Endometrium (tissue), 2 donors: ENCODE data around the gene JAKMIP3.
A peak's percentile ranks its signal among the peaks of the same experiment; 100 is the strongest.

Experiments
- FAIRE-seq: peaks from 2 replicates; lab custom pipeline; 2012; peaks lifted over from hg19 to GRCh38; lab: Jason Lieb, UNC
- donor health status: control.
- donor health status: control.

Gene JAKMIP3

DNA sequence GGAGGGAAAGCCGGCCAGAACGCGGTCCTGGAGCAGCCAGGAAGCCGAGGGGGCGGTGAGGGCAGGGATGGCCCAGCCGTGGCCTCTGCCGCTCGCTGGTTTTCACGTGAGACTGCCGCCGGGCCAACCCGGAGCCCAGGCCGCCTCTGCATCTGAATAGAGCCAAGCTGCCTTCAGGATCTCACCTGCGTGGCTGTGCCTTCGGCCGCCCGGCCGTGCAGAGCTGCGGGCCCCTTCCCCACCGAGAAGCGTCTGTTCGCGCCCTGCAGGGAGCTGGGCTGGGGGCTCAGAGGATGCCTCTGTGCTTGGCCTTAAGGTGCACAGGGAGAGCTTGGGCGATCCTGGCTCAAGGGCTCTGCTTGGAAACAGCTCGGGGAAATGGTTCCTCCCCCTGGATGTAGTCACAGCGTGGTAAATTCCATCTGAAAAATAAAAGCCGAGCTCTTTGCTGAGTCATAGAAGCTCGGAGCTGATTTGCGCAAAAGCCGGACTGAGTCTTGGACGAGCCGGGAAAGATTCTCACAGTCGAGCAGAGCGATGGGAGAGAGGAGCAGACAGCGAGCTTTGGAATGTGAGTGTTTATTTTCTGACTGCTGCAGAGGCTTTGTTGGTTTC, at the start of gene JAKMIP3:
Gene JAKMIP3, plus strand, starts transcription at position 456 of the 615 bp plus-strand sequence. CDS start 38,863 bp downstream, outside the sequence.
- peak; percentile 63 for FAIRE-seq

DNA sequence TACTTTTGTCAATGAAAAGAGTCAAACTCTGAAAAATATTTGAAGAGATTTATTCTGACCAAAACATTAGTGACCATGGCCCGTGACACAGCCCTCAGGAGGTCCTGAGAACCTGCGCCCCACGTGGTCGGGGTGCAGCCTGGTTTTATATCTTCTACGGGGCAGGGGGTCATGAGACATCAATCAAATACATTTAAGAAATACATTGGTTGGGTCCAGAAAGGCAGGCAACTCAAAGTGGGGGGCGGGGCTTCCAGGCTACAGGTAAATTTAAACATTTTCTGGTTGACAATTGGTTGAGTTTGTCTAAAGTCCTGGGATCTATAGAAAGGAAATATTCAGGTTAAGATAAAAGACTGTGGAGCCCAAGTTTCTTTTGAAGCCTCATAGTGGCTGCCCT, 49.2 kb upstream of the JAKMIP3 start:
- no peak for FAIRE-seq

DNA sequence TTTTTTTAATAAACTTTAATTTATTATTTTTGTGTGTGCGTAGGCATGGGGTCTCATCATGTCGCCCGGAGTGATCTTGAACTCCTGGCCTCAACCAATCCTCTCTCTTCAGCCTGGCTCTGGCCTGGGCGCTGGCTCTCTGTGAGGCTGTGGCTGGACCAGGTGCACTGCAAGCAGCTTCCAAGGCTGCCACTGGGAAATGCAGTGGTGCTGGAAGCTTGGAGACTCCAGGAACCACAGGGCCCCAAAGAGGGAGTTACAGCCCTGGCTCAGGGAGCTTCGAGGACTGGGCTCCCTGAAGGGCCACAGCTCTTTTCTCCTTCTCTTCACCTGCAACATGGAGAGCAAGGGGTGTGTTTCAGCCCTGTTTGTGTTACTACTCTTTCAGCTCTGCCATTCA, 47.3 kb upstream of the JAKMIP3 start:
- no peak for FAIRE-seq

DNA sequence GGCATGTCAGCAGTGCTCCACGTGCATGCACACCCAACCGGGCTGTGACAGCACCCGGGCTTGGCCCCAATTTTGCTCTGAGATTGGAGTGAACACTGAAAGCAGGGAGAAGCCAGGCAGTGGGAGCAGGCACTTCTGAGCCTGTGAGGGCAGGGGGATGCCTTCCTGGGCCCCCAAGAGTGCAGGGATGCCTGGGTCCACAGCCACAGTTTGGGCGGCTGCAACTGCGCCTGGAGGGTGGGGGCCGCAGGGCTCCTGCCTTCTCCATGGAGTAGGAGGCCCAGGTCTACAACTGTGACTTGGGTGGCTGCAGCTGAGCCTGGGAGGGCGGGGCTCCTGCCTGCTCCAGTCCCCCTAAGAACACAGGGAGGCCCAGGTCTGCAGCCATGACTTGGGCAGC, 46.4 kb upstream of the JAKMIP3 start:
- FAIRE-seq, result no peak

DNA sequence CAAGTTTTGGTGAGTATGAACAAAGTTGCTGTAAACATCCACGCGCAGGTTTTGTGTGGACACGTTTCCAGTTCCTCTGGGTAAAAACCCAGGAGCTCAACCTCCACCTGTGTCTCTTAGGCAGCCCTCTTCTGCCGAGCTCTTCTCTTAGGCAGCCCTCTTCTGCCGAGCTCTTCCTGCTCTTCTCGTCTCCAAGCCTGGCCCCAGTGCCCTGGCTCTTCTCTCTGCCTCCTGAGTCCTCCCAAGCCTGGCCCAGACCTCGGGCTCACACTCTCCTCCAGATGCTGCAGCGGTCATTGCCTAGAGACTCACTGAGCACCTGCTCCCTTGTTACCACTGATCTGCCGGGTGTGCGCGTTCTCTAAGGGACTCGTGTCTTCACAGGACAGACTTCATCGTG, 45.3 kb upstream of the JAKMIP3 start:
- FAIRE-seq, result no peak

DNA sequence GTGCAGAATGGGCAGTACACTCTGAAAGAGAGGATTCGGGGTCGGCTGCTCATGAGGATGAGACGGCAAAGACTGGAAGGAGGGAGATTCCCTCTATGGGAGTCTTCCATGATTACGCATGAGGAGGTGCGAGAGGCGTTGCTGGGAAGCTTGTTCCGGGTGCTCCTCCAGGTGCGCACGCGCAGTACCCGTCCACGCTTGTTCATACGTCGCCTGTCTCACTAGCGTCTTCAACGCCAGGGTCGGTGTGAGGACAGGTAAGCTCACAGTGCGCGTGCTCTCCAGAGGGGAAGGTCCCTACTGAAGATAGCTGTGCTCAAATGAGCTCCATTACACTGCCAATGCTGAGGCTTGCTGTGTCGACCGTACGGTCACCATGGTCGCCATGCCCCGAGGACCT, 44.7 kb upstream of the JAKMIP3 start:
- no peak for FAIRE-seq

DNA sequence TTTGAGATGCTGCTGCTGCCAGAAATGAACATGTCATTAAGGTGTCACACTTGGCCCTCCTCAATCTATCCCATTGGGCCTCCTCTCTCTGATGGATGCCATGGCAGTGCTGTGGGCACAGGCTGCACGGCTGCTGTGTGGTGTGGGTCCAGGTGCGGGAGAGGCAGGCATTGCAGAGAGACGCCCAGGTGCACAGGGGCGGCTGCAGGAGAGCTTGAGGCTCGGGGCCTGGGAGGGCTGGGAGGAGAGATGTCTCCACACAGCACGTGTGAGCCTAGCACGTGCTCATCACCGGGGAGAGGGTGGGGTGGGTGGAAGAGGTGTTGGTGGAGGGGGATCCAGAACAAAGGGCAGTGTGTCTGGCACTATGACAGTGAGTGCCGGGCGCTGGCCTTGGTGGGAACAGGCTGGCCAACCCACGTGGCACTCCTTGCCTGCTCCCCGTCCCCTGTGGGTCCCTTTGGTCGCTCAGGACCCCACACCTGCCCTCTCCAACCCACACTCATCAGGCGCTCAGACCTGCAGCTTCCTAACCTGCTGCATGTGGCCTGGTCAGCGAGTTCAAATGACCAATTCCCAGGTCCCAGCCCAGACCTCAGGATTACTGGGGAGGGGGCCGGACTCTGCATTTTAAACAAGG, 44.1 kb upstream of the JAKMIP3 start:
- no peak for FAIRE-seq

DNA sequence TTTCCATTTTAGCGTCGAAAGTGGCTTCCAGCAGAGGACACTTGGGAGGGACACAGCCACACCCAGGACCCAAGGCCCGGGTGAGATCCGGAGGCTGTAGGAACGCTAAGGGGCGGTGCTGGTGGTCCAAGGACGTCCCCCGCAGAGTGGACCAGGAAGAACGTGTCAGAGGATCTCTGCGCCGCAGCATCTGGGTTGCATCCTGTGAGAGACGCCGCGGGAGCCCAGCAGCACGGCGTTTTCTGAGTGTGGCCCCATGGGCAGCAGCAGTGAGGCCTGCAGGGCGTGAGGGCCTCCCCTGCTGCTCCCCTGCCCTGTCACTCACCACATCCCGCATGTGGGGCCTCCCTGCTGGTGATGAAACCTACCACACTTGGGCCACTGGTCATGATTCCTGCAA, 43.5 kb upstream of the JAKMIP3 start:
- FAIRE-seq, result no peak

DNA sequence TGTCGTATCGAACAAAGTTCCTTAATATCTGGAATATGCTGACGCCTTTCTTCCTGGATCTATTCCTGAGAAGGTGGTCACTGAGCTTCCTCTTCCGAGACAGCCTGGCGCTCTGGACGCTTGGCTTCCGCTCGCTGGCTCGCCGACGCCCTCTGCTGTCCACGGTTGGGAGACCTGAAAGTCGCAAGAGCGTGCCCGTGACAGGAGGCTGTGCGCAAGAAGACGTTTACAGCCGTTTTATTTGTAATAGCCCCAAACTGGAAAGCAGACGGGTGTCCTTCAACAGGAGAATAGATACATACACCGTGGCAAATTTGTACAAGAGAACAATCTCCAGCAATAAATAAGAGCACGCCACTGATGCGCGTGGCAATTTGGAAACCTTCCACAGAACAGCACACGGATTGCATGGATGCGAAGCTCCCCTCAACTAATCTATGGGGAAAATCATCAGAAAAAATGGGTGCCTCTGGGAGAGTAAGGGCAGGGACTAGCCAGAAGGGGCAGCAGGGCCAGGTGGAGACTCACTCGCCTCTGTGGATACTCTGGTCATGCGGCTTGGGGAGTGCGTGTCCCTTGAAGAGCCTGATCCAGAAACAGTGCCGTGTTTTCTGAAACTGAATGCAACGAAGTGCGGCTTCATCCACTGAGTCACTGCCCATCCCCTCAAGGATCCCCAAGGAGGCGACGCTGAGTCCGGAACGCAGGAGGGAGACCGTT, 42.5 kb upstream of the JAKMIP3 start:
- FAIRE-seq, result peak; percentile 26

DNA sequence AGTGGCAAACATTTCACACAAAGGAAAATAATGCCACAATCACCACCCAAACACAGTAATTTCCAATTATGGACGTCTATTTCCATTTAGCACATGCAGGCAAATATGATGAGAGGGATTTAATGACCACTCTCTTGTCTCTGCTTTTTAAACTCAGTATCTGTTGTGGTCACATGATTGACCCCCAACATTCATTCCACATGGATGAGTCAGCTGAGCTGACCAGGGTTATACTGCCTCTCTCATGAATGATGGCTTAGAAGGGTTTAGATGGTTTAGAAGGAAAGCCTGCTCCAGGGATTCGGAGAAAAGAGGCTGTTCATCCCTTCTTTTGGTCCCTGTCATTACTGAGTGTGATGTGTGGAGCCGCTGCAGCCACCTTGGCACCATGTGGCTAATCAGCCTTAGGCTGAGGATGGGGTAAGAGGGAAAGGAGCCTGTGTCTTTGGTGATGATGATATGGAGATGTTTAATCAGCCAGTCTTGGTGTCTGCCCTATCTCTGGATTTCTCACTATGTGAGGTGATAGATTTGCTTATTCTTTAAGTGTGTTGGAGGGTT, 38.2 kb upstream of the JAKMIP3 start:
- no peak for FAIRE-seq

DNA sequence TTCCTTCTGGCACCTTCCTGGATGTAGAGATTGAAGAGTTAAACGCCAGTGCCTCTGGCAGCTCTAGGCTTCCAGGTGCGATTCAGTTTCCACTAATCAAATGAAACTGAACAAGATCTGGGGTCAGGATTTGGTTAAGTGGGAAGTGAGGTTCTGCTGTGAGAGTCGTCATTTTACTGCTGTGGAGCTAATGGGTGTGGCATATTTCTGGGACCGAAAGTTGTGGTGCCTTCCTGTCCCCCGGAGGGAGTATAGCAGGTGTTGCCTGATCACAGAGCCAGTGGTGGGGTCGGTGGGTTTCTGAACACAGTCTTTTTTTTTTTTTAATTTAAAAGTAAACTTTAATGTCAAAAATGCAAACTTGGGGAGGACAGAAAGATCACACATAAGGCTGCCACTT, 37.0 kb upstream of the JAKMIP3 start:
- FAIRE-seq, result no peak

DNA sequence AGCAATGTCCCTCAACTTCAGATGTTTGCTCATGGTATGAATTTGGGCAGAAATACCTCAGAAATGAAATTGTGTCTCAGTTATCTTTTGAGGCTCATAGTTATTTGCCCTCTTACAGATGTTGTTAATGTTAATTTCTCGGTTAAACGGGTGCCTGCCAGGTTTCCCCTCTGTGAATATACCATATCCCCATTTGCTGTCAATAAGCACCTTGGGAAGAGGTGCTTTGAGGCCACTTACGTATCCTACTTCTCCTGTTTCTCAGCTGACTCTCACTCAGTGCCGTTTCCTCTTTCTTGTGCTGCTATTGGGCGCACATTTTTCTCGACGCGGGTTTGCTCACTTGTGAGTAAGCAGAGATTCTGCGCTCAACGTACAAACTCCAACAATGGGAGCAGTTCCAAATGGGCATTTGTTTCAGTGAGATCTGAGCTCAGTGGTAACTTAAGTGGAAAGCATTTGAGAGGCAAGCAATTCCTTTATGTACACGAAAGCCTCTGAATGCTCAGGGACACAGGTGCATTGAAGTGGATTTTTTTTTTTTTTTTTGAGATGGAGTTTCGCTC, 34.8 kb upstream of the JAKMIP3 start:
- FAIRE-seq, result no peak

DNA sequence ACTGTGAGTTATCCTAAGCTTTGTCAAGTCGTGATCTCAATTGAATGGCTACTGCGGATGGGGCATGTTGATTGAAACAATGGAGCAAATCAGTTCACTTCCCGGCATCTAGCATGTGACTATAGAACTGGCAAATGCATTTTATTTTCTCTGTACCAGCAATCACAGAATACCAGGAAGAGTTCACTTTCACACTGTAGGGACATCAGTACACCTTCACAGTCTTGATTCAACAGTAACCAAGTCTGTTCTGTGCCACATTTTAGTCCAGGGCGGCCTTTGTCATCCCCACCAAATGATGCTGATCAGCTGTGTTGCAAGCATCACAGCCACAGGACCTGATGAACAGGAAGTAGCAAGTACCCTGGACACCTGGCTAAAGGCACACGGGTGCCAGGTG, 32.1 kb upstream of the JAKMIP3 start:
- no peak for FAIRE-seq

DNA sequence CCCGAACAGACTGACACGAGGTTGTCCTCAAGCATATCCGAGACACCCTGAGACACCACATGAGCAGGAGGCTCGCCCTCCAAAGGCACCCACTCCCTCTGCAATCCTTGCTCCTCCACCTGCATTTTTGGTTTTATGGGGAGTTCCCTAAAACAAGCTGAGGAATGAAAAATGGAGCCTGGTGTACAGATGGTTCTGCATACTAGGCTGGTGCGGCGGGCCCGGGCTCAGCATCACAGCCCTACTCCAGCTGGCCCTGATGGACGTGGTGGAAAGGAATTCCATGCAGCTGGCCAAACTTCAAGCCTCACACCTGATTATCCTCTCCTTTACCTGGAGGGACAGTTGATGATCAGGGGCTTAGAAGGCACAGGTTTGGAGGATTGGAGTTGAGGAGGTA, 30.3 kb upstream of the JAKMIP3 start:
- no peak for FAIRE-seq

DNA sequence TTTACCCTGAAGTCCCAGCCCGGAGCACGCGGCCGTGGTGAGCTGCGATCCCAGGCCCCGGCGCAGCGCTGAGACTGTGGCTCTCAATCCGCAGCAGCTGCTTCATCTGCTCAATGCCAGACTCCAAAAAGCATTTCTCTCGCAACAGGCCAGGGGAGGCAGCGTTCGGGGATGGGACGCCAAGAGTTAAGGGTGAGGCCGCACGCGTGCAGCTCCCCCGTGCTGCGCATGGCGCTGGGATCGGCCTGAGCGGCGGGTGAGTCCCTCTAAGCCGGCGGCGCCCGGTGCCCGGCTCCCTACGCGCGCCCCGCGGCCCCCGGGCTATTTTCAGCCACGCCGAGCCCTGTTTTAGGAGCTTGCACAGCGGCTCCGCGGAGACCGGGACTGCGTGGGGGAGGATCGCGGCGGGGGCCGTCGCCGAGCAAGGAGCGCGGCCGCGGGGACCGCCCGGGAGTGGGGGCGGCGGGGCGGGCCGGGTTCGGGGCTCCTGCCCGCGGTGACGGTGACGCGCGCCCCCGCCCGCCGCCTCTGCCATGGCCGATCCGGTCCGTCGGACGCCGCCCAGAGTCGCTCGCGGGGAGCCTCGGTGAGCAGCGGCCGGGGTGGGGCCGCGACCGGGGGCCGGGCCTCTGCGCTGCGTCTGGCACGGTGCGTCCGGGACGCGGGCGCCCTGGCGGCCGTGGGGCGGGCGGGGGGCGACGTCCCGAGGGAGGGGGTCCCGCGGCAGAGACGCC, 29.4 kb upstream of the JAKMIP3 start:
- FAIRE-seq, result no peak

DNA sequence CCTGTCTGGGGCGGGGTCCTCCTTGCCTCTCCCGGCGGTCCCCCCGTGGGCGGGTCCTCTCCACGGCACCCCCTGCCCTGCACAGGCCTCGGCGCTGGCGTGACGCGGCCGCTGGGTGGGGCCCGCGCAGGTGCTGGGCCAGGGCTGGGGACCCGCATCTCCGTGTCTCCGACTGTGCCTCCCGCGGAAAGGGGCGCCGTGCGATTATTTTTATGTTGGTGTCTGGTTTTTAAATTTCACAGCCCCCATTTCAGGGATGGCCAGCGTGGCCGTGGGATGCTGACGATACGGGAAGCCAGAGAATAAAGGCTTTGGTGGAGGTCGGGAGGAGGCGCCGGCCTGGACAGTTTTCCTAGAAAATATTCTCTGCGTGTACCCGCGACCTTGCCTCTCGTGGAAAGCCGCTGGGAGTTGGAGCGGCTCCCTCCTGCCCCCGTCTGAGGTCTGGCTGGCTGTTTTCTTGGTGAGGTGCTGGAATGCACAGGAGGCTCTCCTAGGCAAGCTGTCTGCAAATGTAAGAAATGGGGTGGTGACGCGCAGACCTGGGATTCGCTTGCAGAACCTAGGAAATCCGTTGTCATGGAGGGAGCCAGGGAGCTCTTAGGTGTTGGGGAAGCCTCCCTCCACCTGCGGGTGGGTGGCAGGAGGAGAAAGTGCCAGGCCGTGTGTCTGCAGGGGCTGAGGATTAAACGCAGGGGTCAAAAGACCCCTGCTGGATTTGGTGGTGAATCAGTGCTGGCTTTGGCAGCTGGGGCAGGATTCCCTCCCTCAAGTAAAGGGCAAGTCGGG, 28.7 kb upstream of the JAKMIP3 start:
- no peak for FAIRE-seq

DNA sequence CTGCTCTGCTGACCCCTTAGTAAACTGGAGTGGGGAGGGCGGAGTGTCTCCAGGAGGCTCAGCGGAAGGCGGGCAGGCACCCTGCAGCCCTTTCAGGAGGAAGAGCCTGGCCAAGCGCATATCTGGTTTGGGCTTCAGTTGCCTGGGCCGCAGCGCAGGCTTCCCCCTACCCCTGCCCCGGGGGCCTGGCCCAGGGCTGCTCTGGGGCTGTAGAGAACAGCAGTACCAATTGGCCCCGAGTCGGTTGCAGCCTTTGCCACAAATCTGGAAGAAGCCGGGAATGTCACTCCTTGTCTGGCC, 28.1 kb upstream of the JAKMIP3 start:
- no peak for FAIRE-seq

DNA sequence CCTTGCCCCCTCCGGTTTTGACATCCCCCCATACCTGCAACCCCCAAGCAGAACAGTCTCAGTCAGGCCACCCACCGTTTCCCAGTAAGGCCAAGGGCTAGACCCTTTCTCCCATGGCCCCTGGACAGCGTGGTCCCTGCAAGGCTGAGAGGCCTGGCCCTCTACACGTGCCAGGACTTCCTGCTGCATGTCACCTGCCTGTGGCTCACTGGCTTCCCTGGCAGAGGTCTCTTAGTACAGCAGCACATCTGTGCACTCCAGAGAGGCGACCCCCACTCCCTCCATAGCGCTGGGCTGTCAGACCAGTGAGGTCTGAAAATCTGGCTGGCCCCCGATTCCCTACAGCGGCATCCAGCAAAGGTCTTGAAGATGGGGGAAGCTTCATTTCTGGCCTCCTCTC, 26.4 kb upstream of the JAKMIP3 start:
- FAIRE-seq, result no peak

DNA sequence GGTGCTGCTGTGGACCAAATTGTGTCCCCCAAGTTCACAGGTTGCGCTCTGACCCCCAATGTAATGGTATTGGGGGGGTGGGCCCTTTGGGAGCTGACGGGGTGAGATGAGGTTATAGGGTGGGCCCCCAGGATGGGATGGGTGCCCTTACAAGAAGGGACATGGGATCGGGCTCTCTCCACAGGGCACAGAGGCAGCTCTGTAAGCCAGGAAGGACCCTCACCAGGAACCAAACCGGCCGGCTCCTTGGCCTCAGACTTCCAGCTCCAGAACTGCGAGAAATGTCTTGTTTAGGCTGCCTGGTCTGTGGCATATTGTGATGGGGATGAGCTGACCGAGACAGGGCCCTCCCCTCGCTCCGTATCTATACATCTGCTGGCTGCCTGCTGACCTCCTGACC, 25.7 kb upstream of the JAKMIP3 start:
- FAIRE-seq, result no peak

DNA sequence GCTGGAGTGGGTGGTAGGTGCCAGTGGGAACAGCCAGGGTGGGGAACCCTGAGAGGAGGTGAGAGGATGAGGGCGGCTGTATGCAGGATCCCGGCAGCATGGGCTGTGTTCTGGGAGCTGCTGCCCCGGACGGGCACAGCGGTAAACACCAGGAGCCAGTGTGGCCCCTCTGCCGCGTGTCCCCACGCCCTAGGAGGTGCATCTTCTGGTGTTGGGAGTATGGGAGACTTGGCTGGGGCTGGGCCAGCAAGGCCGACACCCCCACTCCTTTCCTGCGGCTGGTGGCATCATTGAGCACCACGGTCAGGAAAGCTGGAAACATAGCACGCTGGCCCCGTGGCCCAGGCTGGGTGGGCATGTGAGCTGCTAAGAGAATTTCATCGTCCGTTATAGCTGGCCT, 24.4 kb upstream of the JAKMIP3 start:
- FAIRE-seq, result no peak

DNA sequence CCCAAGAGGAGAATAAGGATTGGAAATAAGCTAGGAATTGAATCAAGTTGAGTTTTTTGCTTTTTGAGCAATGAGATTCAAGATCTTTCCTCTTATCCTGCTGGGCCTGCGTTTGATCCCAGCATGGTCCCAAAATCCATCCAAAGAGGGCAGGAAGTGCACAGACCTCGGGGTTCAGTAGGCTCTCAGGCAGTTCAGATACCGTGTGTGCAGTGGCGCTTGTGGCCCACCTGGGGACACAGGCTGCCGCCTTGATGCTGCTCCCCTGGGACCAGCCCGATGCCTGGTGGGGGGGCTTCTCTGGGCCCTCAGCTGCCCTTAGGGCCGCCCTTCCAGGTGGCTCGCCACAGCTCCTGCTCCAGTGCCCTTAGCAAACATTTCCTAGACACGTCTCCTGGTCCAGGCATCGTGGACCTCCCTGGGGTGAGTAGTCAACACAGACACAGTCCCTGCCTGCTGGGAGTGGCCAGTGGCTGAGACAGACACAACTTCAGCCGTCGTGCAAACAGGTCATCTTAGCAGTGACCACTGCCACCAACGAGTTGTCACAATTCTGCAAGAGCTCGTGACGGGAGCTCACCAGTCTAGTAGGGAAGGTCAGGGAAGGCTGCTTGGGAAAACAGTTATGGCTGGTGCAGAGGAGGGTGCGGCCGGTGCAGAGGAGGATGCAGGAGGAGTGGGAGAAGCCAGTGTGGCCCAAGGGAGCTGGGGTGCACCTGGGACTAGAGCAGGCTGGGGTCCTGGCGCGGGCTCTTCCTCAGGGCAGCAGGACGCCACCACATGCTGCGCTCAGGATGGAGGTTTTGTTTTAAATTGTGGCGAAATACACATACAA, 21.7 kb upstream of the JAKMIP3 start:
- FAIRE-seq, result no peak
